GM18861 (cell line): ENCODE results near the gene PPP2R5B.

Source experiments
- ATAC-seq: cut with Tn5 transposase; IDR thresholded peaks from one replicate; pipeline ENCODE4 v1.9.1; 2021; ENCODE audit not compliant: unreplicated experiment

Gene PPP2R5B

GRCh38 chr11:64928957-64929356, 4.5 kb downstream of the PPP2R5B start:
- no peak for ATAC-seq

- ATAC-seq, result no peak
Measured at GRCh38 chr11:64929625-64930024, 5.1 kb downstream of the PPP2R5B start.

- ATAC-seq, result no peak
Measured at GRCh38 chr11:64930340-64930739, 5.9 kb downstream of the PPP2R5B start.

GRCh38 chr11:64931290-64931689, 6.8 kb downstream of the PPP2R5B start:
- no peak for ATAC-seq

- no peak for ATAC-seq
Measured at GRCh38 chr11:64932324-64932723, 7.8 kb downstream of the PPP2R5B start.

GRCh38 chr11:64933213-64933934, 8.9 kb downstream of the PPP2R5B start:
- no peak for ATAC-seq

- no peak for ATAC-seq
Measured at GRCh38 chr11:64933935-64934681, 9.6 kb downstream of the PPP2R5B start.

- no peak for ATAC-seq
Measured at GRCh38 chr11:64934682-64935358, 10.3 kb downstream of the PPP2R5B start.

GRCh38 chr11:64935359-64936081, 11.0 kb downstream of the PPP2R5B start, which contains the start of gene GPHA2:
Gene GPHA2, minus strand, starts transcription at chr11:64935893. Its CDS starts 433 bp downstream, at chr11:64935460.
- no peak for ATAC-seq

- no peak for ATAC-seq
Measured at GRCh38 chr11:64936539-64936938, 12.1 kb downstream of the PPP2R5B start.

- no peak for ATAC-seq
Measured at GRCh38 chr11:64947208-64947814, 22.8 kb downstream of the PPP2R5B start.

GRCh38 chr11:64951529-64951928, 27.0 kb downstream of the PPP2R5B start:
- no peak for ATAC-seq

- no peak for ATAC-seq
Measured at GRCh38 chr11:64954201-64954600, 29.7 kb downstream of the PPP2R5B start.

GRCh38 chr11:64959498-64959897, 35.0 kb downstream of the PPP2R5B start:
- no peak for ATAC-seq

- no peak for ATAC-seq
Measured at GRCh38 chr11:64960719-64961118, 36.2 kb downstream of the PPP2R5B start.

- ATAC-seq, result no peak
Measured at GRCh38 chr11:64963072-64963631, 38.7 kb downstream of the PPP2R5B start.

GRCh38 chr11:64967375-64967774, 42.9 kb downstream of the PPP2R5B start:
- ATAC-seq, result no peak

GRCh38 chr11:64969209-64969608, 44.7 kb downstream of the PPP2R5B start:
- ATAC-seq, result no peak

GRCh38 chr11:64970731-64971151, 46.3 kb downstream of the PPP2R5B start:
- no peak for ATAC-seq
